ENCODE results near the gene KRT9. TPM values are rescaled to one million over a fixed set of nuclear protein-coding genes. Genes with fewer than 3 reads are reported as not detected.

The KRT9 gene
- total RNA-seq, 1 donor from 2014 or later: not detected

DNA sequence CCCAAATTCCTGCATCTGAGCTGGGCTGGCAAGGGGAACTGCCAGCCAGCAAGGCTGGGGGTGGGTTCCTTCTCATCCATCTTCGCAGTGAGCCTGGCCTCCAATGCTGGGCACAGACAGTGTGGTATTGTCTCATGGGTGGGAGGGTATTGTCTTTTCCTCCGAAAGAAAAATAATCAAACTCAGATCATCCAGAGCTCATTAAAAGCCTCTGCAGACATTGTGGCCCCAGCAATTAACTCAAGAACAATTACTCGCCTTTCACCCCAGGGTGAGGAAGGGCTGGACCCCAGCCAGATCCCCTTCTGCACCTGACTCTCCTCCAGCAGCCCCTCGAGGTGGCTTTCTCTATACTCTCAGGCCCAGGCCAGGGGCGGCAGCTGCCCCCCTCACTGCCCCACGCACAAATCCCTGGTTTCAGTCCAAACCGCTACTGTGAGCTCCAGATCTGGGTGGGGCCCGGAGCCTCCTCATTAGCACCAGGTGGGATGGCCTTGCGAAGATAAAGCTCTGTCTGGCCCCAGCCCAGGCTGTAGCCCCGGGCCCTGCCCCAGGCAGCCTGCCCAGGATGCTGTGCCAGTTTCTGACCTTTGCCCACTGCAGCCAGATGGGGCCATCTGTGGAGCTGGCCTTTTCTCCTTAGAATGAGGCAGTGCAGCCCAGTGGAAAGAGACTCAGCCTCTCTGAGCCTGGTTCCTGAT lies 50.9 kb downstream of the KRT9 start:
- intact Hi-C loops (cut with micrococcal nuclease): no loop called here
- DNase-seq (no peak), ATAC-seq (no peak)

DNA sequence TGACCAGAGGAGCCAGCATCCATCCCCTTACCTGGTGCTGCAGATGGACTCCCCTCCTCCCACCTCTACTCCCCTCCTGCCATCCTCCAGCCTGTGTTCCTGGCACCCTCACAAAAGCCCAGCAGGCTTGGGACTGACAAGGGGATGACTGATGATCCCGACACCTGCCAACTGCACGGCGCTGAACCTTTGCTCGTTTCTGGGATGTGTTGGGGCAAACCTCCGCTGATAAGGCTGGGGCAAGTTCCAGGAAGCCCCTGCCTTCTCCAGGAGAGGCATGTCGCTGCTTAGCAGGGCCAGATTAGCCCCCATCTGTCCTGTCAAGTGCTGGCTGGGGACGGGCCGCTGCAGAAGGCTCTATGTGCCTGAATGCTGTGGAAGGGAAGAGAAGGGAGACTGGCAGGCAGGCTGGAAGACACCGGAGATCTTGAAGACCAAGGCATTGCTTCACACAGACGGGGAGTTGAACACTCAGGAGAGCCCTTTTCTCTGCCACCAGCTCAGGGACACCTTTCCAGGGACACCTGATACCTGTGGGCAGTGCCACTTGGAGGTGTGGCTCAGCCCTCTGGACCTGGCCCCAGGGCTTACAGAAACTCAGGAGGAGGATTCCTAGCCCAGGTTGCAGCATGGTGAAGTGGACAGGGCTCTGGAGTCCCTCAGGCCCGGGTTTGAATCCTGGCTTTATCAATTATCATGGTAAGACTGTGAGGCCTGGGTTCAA lies 52.2 kb downstream of the KRT9 start:
- ATAC-seq: no peak
- intact Hi-C loops (cut with micrococcal nuclease): no loop called here
- no peak for DNase-seq

DNA sequence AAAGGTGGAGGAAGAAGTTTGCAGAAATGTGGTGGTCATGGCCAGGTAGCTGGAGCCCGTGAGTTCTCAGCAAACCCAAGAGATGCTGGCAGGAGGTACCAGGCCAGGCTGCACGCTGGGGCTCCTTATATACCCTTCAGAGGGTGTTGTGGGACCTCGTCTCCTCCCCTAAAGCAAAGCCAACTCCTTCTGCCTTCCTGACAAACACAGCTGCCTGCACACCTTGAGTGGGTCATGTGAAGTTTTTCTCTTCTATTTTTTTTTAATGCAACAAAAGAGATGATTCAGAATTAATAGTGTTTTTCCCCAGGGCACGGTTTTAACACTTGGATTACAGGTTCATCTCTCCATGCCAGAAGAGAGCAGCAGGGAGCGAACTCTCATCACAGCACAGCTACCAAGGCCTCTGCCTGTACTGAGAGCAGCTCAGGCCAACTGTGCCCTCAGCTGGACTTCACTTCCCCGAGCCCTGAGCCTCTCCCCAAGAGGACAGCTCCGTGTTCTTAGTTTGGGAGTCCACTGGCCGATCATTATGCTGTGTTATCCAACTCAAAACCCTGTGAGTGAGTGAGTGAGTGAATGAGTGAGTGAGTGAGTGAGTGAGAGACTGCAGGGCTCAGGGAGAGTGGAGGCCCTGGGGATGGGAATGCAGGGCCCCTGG lies 52.9 kb downstream of the KRT9 start, which contains the start of gene KRT15:
Gene KRT15, minus strand, starts transcription at position 102 of the 661 bp plus-strand sequence. Its CDS starts 63 bp downstream, at position 39.
- ATAC-seq (no peak), DNase-seq (no peak)
- intact Hi-C loops (cut with micrococcal nuclease): no loop called here

DNA sequence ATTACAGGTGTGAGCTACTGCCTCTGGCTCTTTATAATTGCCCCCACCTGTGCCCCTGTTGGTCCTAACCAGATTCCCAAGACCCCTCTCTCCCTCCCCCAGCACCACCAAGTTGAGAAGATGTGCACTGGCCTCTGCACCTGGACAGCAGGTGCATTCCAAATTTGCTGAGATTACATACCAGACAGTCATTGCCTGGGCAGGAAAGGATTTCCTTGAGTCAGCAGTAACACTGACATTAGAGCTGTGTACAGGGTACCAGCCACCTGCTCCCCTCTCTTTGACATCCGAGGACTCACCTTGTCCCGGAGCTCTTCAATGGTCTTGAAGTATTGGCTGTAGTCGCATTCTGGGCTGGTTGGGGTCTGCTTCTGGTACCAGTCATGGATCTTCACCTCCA lies 53.8 kb downstream of the KRT9 start:
- intact Hi-C loops (cut with micrococcal nuclease): no loop called here
- DNase-seq (no peak), ATAC-seq (no peak)

DNA sequence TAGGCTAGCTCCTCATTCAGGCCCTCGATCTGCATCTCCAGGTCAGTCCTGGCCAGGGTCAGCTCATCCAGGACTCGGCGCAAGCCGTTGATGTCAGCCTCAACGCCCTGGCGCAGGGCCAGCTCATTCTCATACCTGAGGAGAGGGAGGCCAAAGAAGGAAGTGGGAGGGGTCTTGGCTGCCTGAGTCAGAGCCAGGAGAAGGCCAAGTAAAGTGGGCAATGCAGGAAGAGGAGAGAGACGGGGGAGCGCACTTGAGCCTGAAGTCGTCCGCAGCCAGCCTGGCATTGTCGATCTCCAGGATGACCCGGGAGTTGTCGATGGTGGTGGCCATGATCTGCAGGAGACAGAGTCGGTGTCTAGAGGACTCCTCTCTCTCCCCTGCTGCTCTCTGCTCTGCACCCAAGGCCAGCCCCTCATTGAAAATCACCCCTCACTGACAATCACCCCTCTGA lies 55.0 kb downstream of the KRT9 start:
- no peak for DNase-seq
- ATAC-seq: no peak
- intact Hi-C loops (cut with micrococcal nuclease): no loop called here

DNA sequence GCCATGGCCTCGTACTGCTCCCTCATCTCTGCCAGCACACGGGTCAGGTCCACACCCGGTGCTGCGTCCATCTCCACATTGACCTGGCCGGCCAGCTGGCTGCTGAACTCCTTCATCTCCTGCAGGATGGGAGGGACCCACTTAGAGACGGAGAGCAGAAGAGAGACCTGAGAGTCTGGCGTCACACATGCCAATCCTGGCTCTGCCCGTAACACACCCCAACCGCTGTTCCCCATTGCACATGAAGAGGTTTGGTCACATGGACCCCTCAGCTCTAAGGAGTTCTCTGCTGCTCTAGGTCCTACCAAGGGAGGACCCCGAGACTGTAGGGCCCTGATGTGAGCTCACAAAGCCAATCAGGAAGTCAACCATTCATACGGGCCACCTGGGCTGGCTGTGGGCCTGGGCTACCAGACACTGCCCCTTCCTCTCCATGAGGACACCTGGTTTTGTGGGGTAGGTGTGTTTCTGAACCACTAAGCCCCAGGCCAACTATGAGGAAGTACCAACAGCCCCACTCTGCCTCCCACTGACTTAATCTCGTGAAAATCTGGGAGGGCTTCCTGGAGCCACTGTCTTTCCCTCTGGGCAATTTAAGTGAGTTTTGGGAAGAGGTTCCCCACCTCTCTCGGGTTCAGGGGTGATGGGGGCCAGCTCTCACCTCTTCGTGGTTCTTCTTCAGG lies 55.6 kb downstream of the KRT9 start:
- no peak for ATAC-seq

More for the DNA sequence above, 55.6 kb downstream of the KRT9 start:
- intact Hi-C loops (cut with micrococcal nuclease): no loop called here
- no peak for DNase-seq

Small RNA genes within 50 kb of the gene (microRNA-seq; reads per million reads assigned to microRNA genes)
- not detected for gene MIR6510 (ENCODE audit: borderline number of aligned reads)

Other genes with a start within 250 kb of the KRT9 start
- not detected for gene KRT33A, start 221.2 kb downstream of the KRT9 start, total RNA-seq
- gene KRT33B, start 202.2 kb downstream of the KRT9 start, total RNA-seq: not detected
- gene KRT34, start 189.8 kb downstream of the KRT9 start, total RNA-seq: not detected
- not detected for gene KRT31, start 174.5 kb downstream of the KRT9 start, total RNA-seq
- gene KRT37, start 147.5 kb downstream of the KRT9 start, total RNA-seq: not detected
- not detected for gene KRT38, start 131.1 kb downstream of the KRT9 start, total RNA-seq
- not detected for gene KRT32, start 104.7 kb downstream of the KRT9 start, total RNA-seq
- not detected for gene KRT35, start 90.9 kb downstream of the KRT9 start, total RNA-seq
- gene KRT36, start 82.1 kb downstream of the KRT9 start, total RNA-seq: not detected
- not detected for gene KRT13, start 66.4 kb downstream of the KRT9 start, total RNA-seq
- 0.32 TPM for gene KRT15, start 53.2 kb downstream of the KRT9 start, total RNA-seq
- gene KRT19, start 43.8 kb downstream of the KRT9 start, total RNA-seq: 6.8 TPM
- not detected for gene KRT14, start 14.8 kb upstream of the KRT9 start, total RNA-seq
- not detected for gene KRT16, start 40.7 kb upstream of the KRT9 start, total RNA-seq
- not detected for gene KRT17, start 52.5 kb upstream of the KRT9 start, total RNA-seq
- 1,209 TPM for gene EIF1, start 116.8 kb upstream of the KRT9 start, total RNA-seq
- not detected for gene GAST, start 140.3 kb upstream of the KRT9 start, total RNA-seq
- not detected for gene HAP1, start 162.6 kb upstream of the KRT9 start, total RNA-seq
- gene JUP, start 214.7 kb upstream of the KRT9 start, total RNA-seq: 217 TPM
- gene P3H4, start 239.9 kb upstream of the KRT9 start, total RNA-seq: 7.0 TPM
- 10.2 TPM for gene FKBP10, start 240.9 kb upstream of the KRT9 start, total RNA-seq